Retina (tissue), 1 donor: ENCODE measurements around the gene WASF3.
A peak's percentile ranks its signal among the peaks of the same experiment; 100 is the strongest.

Experiments used
- DNase-seq: peaks from one replicate; pipeline ENCODE4 v3.0.0-alpha.2; 2016

The WASF3 gene

GRCh38 chr13:26548205-26548765 lies 9.2 kb upstream of the WASF3 start:
- no peak for DNase-seq

- DNase-seq, result no peak
Observed at GRCh38 chr13:26549713-26550112, 7.8 kb upstream of the WASF3 start.

GRCh38 chr13:26551255-26551860 lies 6.1 kb upstream of the WASF3 start:
- DNase-seq, result no peak

GRCh38 chr13:26555413-26555812 lies 2.1 kb upstream of the WASF3 start:
- no peak for DNase-seq

GRCh38 chr13:26557051-26557392 lies 461 bp upstream of the WASF3 start:
- no peak for DNase-seq

- peak; percentile 81 for DNase-seq
Observed at GRCh38 chr13:26558074-26558805, 757 bp downstream of the WASF3 start.

- peak; percentile 9 for DNase-seq
Observed at GRCh38 chr13:26558987-26559386, 1.5 kb downstream of the WASF3 start.

- DNase-seq, result no peak
Observed at GRCh38 chr13:26560456-26560855, 3.0 kb downstream of the WASF3 start.

- no peak for DNase-seq
Observed at GRCh38 chr13:26561067-26561466, 3.6 kb downstream of the WASF3 start.

GRCh38 chr13:26561651-26562511 lies 4.4 kb downstream of the WASF3 start:
- DNase-seq, result peak; percentile 23

- no peak for DNase-seq
Observed at GRCh38 chr13:26562512-26562890, 5.0 kb downstream of the WASF3 start.

- no peak for DNase-seq
Observed at GRCh38 chr13:26563713-26564112, 6.2 kb downstream of the WASF3 start.

- no peak for DNase-seq
Observed at GRCh38 chr13:26568132-26568815, 10.8 kb downstream of the WASF3 start.

- no peak for DNase-seq
Observed at GRCh38 chr13:26571518-26571917, 14.0 kb downstream of the WASF3 start.

- no peak for DNase-seq
Observed at GRCh38 chr13:26575244-26575643, 17.8 kb downstream of the WASF3 start.

- DNase-seq, result no peak
Observed at GRCh38 chr13:26579580-26579979, 22.1 kb downstream of the WASF3 start.

- no peak for DNase-seq
Observed at GRCh38 chr13:26583662-26584061, 26.2 kb downstream of the WASF3 start.

- no peak for DNase-seq
Observed at GRCh38 chr13:26584713-26585112, 27.2 kb downstream of the WASF3 start.

GRCh38 chr13:26585136-26585535 lies 27.7 kb downstream of the WASF3 start:
- DNase-seq, result no peak

- no peak for DNase-seq
Observed at GRCh38 chr13:26587251-26587650, 29.8 kb downstream of the WASF3 start.

- no peak for DNase-seq
Observed at GRCh38 chr13:26589226-26589625, 31.7 kb downstream of the WASF3 start.

GRCh38 chr13:26589754-26590153 lies 32.3 kb downstream of the WASF3 start:
- DNase-seq, result no peak

- no peak for DNase-seq
Observed at GRCh38 chr13:26590379-26590778, 32.9 kb downstream of the WASF3 start.
